Suppressor macrophage treated with lipopolysaccharide for 4 hours (primary cell): ENCODE data around the gene TRAPPC14.
A peak's percentile ranks its signal among the peaks of the same experiment; 100 is the strongest.

Experiments used
- DNase-seq: peaks from one replicate; pipeline ENCODE4 v3.0.0-alpha.2; 2020

TRAPPC14 gene

GRCh38 chr7:100173806-100174495, 15.4 kb upstream of the TRAPPC14 start:
- DNase-seq, result no peak

GRCh38 chr7:100171840-100172239, 13.3 kb upstream of the TRAPPC14 start:
- no peak for DNase-seq

- DNase-seq, result no peak
Observed at GRCh38 chr7:100171087-100171681, 12.7 kb upstream of the TRAPPC14 start.

DNA sequence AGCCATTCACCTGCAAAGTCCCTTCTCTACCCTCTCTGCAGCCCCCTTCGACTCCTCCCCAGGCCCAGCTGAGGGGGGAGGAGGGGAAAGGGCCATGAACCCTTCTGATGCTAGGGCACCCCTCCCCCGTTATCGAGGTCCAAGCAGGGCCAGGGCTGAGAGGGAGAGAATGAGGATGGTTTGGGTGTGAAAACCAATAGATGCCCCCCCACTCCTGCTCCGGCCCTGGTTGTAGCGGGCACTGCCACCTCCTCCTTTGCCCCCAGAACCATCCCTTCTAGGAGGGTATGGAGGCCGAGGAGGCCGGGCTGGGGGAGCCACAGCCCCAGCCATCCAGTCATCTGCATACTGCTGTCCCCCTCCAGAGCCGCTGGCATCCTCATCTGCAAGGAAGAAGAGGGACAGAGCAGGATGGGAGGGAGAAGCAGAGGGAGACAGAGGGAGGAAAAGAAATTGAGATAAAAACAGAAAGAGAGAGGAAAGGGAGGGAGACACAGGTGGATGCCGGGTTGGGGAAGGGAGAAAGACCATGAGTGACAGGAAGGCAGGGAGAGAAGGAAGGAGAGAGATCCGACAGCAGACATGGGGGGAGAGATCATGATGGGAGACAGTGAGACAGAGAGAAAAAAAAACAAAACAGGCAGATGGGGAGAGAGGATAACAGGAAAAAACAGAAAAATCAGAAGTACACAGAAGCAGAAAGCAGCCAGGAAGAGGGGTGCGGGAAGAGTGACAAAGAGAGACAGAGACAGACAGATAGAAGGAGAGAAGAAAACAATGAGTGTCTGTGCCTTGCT, 11.8 kb upstream of the TRAPPC14 start:
- no peak for DNase-seq

DNA sequence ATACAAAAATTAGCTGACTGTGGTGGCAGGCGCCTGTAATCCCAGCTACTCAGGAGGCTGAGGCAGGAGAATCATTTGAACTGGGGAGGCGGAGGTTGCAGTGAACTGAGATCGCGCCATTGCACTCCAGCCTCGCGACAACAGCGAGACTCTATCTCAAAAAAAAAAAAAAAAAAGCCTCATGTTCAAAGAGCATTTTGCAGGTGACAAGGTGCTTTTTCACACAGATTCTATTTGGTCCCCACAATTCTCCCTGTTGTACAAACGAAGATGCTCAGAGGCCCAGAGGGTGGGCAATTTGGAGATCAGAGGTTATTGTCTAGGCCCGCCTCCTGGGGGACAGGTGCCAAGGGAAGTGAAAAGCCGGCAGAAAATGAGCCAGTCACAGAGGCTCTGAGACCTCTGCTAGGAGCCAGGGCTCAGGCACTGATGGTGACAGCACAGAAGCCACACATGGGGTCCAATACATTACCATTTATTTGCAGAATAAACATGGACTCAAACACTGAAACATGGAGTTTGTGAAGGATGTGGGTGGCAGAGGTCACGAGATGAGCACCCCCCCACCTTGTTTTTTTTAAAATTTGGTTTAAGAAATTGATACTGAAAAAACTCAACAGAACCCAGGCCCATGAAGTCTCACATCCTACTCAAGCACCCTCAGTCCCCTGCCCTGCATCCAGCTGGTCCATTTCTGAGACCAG, 10.8 kb upstream of the TRAPPC14 start:
- no peak for DNase-seq

DNA sequence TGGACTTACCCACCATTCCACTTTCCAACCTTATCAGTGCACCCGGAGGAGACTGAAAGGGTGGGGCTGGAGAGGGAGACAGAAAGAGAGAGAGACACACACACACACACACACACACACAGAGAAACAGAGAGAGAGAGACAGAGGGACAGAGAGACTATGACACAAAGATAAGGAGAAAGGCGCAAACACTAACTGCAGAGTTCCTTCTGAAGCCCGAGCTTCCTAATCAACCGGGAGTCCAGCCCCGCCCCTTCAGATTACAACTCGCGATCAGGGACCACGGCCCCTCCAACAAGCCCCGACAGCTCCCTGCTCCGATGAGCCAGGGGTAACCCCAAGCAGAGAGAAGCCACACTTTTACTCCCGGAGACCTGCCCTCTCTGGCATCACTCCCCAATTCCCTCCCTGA, 9.4 kb upstream of the TRAPPC14 start:
- DNase-seq, result no peak

GRCh38 chr7:100166970-100167911, 8.7 kb upstream of the TRAPPC14 start:
- no peak for DNase-seq

DNA sequence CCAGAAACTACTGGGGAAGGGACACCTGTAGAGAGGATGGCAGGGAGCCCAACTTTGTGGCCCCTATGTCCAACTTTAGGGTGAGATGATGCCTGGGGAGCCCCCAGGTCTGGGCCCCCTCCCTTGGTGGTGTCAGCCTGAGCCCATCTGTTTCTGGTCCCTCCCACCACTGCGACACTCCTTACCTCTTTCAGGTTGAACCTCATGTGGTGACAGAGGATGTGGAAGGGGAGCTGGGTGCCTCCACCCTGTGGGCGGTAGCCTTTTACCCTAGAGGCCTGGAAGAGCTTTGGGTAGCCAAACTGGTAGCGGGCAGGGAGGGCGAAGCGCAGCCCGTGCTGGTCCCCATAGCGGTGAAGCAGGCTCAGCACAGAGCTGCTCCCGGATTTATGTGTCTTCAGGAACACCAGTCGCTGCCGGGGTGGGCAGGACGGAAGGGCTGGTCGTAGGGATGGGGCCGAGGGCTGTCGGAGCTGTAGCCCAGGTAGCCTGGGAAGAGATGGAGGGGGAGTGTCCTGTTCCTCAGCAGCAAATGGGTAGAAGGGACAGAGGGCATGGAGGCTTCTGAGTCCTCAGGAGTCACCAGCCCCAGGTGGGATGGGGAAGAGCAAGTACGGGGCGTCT, 7.9 kb upstream of the TRAPPC14 start:
- DNase-seq, result no peak

DNA sequence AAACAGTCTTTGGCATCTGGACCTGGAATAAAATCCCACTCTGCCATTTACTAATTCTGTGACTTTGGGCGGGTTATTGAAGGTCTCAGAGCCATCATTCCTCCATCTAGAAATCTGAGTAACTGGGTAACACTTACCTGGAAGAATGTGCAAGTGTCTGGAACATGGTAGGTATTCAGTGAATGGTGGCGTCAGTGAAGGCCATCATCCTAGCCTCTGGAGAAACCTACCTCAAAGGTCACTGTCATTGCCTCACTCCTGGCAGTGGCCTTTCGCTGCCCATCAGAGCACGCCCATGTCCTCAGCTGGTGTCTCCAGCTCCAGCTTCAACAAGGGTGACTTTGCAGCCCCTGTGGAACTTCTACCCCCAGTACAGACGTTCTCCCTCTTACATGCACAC, 5.3 kb upstream of the TRAPPC14 start:
- no peak for DNase-seq

DNA sequence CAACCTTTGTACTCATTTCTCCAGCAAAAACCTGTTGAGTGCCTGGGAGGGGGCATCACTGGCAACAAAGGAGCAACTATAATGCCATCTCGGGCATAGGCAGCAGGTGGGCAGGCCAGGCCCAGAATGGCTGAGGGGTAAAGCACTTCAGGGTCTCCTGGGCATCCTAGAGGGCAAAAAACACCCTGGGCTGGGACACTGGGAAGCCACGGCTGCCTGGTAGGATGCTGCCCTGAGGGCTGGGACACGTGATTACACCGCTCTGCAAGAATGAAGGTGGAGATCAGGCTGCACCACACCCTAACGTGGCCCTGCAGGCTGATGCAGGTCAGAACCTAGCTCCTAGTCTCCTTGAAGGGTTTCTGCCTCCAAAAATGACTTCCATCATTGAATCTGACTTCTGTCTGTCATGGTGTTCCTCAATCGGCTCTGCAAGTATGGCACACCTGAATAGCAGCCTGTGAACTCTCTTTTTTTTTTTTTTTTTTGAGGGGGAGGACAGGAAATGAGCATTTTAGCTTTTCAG, 4.5 kb upstream of the TRAPPC14 start:
- DNase-seq, result no peak

- no peak for DNase-seq
Observed at GRCh38 chr7:100160067-100160466, 1.5 kb upstream of the TRAPPC14 start.

DNA sequence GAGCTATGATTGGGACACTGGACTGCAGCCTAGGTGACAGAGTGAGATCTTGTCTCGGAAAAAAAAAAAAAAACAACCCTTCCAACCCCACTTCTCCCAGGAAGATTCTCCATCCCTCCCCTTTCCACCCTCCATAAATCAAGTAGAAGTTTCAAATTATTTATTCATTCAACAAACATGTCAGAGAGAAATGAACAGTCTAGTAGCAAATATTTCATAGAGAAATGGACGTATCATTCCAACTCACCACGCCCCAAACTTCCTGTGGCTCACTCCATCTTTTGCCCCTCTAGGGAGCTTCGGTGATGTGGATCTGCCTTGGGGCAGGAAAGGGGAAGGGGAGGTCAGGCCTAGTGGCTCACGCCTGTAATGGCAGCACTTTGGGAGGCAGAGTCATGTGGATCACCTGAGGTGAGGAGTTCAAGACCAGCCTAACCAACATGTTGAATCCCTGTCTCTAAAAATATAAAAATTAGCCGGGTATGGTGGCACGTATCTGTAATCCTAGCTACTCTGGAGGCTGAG, 638 bp upstream of the TRAPPC14 start:
- DNase-seq, result no peak

DNA sequence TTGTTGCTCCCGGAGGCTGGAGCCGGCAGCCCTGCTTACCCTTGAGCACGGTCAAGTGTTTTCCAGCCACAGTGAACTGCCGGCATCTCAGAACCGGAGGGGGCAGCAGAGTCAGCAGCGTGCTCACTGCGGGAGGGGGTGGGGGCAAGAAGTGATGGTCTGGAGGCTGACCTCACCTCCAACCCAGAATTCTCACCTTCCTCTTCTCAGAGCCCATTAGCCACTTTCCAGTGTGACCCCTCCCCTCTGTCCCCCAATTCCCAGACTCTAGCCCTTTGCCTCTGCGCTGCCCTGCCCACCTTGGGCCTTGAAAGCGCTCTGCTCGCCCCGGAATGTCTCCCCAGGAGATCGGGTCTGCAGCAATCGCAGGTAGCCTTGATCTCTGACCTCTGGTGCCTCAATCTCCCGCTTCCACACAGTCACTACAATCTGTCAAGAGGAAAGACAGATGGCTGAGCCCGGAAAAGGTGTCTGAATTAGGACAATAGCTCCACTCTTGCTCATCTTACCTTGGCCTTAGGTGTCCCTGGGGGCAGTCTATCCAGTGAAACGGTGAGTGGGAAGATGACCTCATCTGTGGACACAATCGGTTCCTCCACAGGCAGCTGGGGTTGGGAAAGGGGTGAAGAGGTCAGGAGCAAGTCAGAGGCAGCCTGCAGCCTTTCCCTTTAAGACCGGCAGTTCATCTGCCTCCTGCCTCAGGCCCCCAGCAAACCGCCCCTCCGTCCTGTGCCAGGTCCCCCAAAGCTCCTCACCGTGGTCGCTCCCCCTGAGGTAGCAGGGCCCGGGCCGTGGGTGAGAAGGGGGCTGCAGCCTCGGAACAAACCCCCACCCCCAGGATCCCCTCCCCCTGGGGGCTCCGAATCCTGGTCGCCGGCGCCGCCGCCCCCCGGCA, 942 bp downstream of the TRAPPC14 start:
- peak; percentile 53 for DNase-seq

DNA sequence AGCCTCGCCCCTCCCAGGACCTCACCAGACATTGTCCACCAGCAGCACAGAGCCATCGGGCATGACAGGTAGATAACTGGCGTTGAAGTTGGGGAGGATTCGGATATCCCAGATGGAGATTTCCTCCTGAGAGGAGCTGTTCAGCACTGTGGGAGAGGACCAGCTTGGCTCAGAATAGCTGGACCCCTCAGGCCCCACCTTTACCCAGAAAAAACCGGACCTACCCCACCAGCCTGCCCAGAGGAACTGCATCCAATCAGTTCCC, 1.5 kb downstream of the TRAPPC14 start:
- no peak for DNase-seq

DNA sequence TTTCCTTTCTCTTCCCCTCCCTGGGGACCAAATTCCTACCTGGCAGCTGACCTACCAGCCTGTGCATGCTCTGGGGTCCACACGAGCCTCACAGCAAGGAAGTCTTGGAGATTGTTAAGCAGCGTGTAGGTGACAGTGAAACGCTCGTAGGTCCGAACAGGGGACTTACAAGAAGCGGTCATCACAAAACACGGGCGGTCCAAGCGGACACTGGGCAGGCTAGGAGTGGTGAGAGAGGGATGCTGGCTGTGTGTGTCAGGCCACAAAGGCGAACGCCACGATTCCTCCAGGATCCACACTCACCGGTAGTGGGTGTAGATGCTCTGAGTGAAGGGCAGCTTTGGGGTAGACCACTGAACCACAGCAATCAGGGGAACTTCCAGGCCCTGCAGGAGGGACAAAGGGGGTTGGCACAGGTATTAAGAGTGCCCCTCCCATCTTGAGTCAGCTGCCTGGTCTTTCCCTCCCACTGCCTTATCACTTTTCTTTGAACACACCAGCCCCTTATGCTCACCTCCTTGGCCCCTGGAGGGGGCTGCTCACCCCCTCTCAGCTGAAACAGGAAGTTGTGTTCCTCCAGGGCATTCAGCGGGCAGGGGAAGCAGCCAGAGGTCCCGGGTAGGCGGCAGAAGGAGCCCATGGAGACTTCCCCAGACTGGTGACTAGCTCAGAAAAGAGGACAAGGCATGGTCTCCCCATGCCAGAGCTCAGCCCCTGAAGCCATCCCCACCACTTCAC, 2.0 kb downstream of the TRAPPC14 start:
- DNase-seq, result peak; percentile 25

DNA sequence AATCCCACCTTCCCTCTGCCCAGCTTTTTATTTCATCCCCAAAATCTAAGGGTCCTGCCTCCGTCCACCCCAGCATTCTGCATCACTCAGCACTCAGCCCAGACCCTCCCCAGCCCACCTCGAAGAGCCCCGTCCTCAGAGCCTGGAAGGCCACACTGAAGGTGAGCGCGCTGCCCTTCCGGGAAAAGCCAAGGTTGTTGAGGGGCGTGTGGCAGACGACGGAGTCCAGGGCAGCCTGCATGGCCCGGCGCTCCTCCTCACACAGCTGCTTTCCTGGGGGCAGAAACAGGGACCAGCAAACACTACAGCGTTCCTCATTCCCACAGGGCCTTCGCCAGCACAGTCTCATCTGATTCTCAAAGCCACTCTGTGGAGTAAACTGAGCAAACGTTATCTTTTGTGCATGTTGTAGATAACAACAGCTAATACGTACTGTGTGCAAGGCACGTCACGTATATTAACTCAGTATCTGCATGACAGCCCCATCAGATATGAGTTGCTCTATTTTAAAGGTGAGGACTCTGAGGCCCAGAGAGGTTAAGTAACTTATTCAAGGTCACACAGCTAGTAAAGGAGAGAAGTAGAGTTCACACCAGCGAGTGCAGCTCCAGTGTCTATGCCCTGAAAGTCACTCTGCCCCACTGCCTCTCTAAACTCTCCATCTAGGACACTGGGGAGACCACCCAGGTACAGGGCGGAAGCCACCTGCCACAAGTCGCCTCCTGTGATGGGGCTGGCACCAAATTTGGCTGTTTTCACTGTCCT, 2.8 kb downstream of the TRAPPC14 start:
- no peak for DNase-seq

DNA sequence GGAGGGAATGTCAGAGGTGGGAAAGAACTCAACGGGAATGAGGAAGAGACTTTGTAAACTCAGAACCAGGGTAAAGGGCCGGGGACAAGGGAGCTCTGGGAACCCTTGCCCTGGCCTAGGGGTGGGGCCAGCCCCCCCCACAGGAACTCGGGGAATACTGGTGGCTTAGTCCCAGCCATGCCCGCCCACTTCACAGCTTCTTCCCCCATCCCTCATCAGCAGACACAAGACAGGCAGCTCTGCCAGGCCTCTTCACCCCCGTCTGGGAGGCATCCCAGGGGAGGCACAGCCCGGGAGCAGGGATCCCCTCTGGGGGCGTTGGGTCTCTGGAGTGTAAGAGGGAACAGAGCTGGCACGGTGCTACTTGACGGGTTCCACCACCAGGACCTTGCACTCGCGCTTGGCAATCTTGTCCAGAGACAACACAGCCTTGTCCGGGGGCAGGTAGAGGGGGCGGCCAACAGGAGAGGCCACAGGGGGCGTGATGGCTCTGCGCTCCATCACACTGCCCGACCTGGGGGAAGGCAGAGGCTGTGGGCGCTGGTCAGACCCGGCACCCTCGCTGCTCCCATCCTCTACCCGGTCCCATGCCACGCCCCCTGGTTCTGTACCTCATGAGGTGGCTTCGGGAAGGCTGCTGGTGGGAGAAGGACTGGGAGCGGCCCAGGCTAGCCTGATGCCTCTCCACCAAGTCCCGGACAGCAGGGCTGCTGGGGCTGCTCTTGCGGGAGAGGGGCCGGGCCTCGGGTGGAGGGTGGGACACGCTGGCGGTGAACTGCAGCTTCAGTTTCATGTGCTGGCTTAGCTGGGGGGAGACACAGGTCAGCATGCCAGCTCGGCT, 3.7 kb downstream of the TRAPPC14 start:
- no peak for DNase-seq
